Tibial nerve (tissue), 4 donors: Measurements from ENCODE around the gene TBC1D4.

Experiments used
- CTCF ChIP-seq, 5 experiments: fragments of 200-600 bp in 3 of 5; fragments of 450-650 bp in 2 of 5; sonication (generic) in 3 of 5; IDR thresholded peaks; one replicate each; pipeline ENCODE4 v1.5.1; 2016 to 2019; ENCODE audit warnings: antibody characterized with exemption in 5 of 5, mild to moderate bottlenecking in 3 of 5, moderate library complexity in 2 of 5
- EP300 ChIP-seq, 2 donors: sonication (generic); formaldehyde crosslinking; IDR thresholded peaks; one replicate each; pipeline ENCODE4 v1.6.1; 2017; ENCODE audit warnings: antibody characterized with exemption in 2 of 2, mild to moderate bottlenecking in 1 of 2
- POLR2A ChIP-seq, 2 donors: fragments of 450-650 bp; IDR thresholded peaks; one replicate each; pipeline ENCODE4 v1.6.1; 2017; ENCODE audit warnings: antibody characterized with exemption in 2 of 2, mild to moderate bottlenecking in 2 of 2, moderate library complexity in 2 of 2

DNA sequence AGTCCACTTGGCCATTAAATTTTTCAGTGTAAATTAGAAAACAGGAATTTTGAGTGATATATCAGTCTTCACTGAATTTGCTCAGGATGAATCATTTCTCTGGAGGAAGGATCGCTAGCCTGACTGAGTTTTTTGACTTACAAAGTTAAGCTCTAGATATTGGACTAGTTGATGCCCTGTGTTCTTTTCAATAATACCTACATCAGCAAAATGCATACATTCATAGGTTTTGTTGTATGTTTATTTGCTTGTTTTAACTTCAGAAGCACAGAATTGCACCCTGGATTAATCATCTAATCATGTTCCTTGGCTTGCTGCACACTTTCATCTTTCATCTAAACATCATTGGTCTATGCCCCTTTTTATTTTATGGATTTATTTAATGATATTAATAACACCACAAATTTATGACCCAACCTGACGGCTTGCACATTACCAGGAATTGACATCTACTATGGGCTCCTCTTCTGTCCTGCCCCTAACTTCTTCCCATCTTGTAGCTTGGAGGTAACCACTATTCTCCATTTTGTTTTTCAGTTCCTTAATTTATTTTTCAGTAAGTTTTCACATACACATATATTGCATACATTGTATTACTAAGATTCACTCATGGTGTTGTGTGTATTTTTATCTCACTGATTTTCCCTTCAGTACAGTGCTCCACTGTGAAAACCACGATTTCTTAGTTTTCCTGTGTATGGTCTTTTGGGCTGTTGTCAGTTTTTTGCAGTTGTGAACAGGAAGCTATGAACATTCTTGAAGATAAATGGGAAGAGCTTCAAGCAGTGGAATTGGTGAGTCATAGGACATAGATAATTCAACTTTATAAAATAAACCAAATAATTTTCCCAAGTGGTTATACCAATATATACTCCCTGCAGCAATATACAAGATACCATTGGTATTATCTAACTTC is 32.4 kb upstream of the TBC1D4 start:
- TF ChIP-seq CTCF (IDR thresholded peaks at IDR 0.05), result no peak
- TF ChIP-seq POLR2A (IDR thresholded peaks at IDR 0.05), result no peak
- TF ChIP-seq EP300 (IDR thresholded peaks at IDR 0.05), result no peak
